HG02885 (cell line): ENCODE data around the gene PPP3R1.

Source experiments
- ATAC-seq: cut with Tn5 transposase; IDR thresholded peaks from one replicate; pipeline ENCODE4 v1.9.1; 2021; ENCODE audit warnings: mild to moderate bottlenecking; ENCODE audit not compliant: unreplicated experiment, poor library complexity

PPP3R1 gene

GRCh38 chr2:68157402-68158133, 94.8 kb downstream of the PPP3R1 start, which contains the start of gene PNO1:
PNO1 (plus strand) TSS chr2:68157888; CDS start chr2:68157935, 47 bp downstream.
- peak; percentile 94 for ATAC-seq

GRCh38 chr2:68157002-68157401, 95.3 kb downstream of the PPP3R1 start:
- peak; percentile 29 for ATAC-seq

- no peak for ATAC-seq
These were observed 95.9 kb downstream of the PPP3R1 start for GRCh38 chr2:68156419-68156818.

GRCh38 chr2:68155618-68156017, 96.7 kb downstream of the PPP3R1 start:
- ATAC-seq: no peak

- no peak for ATAC-seq
These were observed 99.5 kb downstream of the PPP3R1 start for GRCh38 chr2:68152681-68153347.

- no peak for ATAC-seq
These were observed 101.3 kb downstream of the PPP3R1 start for GRCh38 chr2:68151037-68151436.

- no peak for ATAC-seq
These were observed 110.5 kb downstream of the PPP3R1 start for GRCh38 chr2:68141875-68142274.

GRCh38 chr2:68135448-68136320, 116.6 kb downstream of the PPP3R1 start:
- ATAC-seq: no peak

GRCh38 chr2:68134554-68134953, 117.8 kb downstream of the PPP3R1 start:
- ATAC-seq: no peak

GRCh38 chr2:68134120-68134519, 118.2 kb downstream of the PPP3R1 start:
- no peak for ATAC-seq
